Mesangial cell (primary cell): ENCODE data around the gene ATG9B. TPM values are rescaled to one million over a fixed set of nuclear protein-coding genes. Genes with fewer than 3 reads are reported as not detected.

Experiments
- total RNA-seq: library from RNA; depleted of rRNA; stranded (reverse); fragments of >200 nt; gene quantifications from 2 replicates; pipeline ENCODE4 v1.2.3, GENCODE V29; 2015

ATG9B gene, protein sequence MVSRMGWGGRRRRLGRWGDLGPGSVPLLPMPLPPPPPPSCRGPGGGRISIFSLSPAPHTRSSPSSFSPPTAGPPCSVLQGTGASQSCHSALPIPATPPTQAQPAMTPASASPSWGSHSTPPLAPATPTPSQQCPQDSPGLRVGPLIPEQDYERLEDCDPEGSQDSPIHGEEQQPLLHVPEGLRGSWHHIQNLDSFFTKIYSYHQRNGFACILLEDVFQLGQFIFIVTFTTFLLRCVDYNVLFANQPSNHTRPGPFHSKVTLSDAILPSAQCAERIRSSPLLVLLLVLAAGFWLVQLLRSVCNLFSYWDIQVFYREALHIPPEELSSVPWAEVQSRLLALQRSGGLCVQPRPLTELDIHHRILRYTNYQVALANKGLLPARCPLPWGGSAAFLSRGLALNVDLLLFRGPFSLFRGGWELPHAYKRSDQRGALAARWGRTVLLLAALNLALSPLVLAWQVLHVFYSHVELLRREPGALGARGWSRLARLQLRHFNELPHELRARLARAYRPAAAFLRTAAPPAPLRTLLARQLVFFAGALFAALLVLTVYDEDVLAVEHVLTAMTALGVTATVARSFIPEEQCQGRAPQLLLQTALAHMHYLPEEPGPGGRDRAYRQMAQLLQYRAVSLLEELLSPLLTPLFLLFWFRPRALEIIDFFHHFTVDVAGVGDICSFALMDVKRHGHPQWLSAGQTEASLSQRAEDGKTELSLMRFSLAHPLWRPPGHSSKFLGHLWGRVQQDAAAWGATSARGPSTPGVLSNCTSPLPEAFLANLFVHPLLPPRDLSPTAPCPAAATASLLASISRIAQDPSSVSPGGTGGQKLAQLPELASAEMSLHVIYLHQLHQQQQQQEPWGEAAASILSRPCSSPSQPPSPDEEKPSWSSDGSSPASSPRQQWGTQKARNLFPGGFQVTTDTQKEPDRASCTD
- total RNA-seq: under 0.01 and 0.33 TPM in 2 replicates

GRCh38 chr7:151024435-151025056, at the start of gene ATG9B:
Gene ATG9B, minus strand, starts transcription at chr7:151024494. Its CDS starts 71 bp downstream, at chr7:151024423.

DNA sequence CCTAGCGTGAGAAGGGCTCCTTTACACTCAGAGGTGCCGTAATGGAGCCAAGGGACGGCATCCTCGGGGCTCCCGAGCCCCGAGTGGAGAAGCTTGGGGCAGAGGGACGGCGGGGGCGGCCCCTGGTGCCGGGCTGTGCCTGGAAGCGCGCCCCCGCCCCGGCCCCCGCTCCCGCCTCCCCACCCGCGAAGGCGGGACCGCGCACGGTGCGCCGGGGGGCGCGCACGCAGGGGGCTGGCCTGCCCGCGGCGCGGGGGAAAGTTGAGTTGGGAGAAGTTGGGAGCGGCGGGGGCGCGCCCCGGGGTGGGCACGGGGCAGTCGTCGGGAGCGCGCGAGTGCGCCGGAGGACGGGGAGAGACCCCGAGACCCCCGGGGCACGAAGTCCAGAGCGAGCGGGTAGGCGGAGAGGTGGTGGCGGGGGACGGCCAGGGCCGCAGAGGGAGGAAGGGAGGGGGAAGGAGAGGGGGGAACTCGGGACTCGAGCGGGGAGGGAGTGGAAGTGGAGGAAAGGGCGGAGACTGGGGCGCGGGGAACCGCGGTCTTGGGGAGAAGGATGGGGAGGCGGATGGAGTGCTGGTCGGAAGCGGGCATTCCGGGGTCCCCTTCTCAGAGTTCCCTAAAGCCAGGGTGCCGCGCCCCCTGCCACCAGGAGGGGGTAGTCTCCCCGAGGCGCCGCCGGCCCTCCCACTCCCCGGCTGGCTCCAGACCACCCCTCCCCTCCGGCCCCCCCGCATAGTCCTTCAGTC, 35.2 kb upstream of the ATG9B start, which contains the start of gene SLC4A2:
TSS of gene SLC4A2 (plus strand) at position 223 of the 746 bp plus-strand sequence. CDS start 2,399 bp downstream, outside the sequence.

DNA sequence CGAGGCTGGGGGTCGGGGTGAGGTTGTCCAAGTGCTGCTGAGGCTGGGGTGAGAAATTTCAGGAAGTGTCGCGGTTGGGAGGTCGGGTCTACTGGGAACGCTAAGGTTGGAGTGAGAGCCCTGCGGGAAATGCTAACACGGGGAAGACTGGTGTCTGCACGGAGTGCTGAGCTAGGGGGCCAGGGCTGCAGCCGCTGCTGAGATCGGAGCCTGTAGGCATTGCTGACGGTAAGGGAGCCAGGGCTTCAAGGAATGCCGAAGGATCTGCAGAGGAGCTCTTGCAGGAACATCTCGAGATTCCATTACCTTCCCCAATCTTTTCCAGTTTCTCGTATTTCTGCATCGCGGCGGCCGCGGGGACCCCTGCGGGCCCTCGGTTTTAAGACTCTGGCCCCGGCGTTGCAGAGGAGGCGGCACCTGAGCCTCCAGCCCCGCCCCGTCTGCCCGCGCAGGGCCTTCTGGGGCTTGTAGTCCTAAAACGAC, 33.3 kb upstream of the ATG9B start, which contains the start of gene CDK5:
TSS of gene CDK5 (minus strand) at position 392 of the 483 bp plus-strand sequence. CDS start at position 343, 49 bp downstream.

GRCh38 chr7:151047976-151048815, 23.9 kb upstream of the ATG9B start, which contains the start of gene ASIC3:
Gene ASIC3, plus strand, starts transcription at chr7:151048531. Its CDS starts 355 bp downstream, at chr7:151048886.

GRCh38 chr7:151028131-151028947, 4.0 kb upstream of the ATG9B start, which contains the start of gene ABCB8:
Gene ABCB8, plus strand, starts transcription at chr7:151028450. Its CDS starts 66 bp downstream, at chr7:151028516.

DNA sequence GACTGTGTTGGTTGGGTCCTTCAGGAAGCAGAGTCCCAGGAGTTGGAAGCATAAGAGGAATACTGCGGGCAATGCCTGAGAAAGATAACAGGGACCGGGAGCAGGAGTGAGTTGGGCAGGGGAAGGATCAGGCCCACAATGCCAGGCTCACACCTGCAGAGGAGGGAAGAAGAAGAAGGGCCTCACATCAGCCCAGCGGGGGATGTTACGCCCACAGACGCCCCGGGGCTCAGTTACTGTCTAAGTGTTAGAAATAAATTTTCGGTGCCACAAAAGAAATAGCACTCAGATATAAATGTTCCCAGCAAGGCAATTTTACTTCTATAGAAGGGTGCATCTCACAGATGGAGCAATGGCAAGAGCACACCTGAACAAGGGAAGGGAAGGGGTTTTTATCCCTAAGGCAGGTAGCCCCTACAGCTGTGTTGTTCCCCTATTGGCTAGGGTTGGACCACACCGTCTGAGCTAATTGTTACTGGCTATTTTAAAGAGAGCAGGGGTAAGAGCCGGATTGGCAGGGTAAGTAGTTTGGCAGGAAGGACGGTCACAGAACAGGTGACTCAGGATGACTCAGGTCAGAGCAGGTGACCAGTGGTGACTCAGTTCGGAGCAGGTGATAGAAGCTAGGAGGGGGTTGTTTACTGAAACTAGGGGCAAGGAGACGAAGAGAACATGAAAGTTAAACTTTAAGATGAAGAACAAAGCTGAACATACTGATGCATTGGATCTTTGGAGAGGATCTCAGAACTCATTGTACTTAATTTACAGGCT, 33.7 kb downstream of the ATG9B start, which contains the start of gene NOS3:
TSS of gene NOS3 (plus strand) at position 602 of the 771 bp plus-strand sequence. CDS start 2,787 bp downstream, outside the sequence.

GRCh38 chr7:150978126-150978789, 46.0 kb downstream of the ATG9B start, which contains the start of gene KCNH2:
Gene KCNH2, minus strand, starts transcription at chr7:150978321. Its CDS starts 408 bp downstream, at chr7:150977913.

Other genes starting within 250 kb of the ATG9B start
- not detected in 2 replicates for gene TMEM176B, start 224.1 kb downstream of the ATG9B start, total RNA-seq
- gene TMEM176A, start 223.7 kb downstream of the ATG9B start, total RNA-seq: 1.1 TPM in 1 of 2 replicates, not detected in the other
- not detected in 2 replicates for gene AOC1, start 172.0 kb downstream of the ATG9B start, total RNA-seq
- gene KCNH2, start 46.2 kb downstream of the ATG9B start, total RNA-seq: 1.4 and 2.3 TPM in 2 replicates
- 2.0 and 4.3 TPM in 2 replicates for gene NOS3, start 33.5 kb downstream of the ATG9B start, total RNA-seq
- 35.2 and 52.0 TPM in 2 replicates for gene ABCB8, start 4.0 kb upstream of the ATG9B start, total RNA-seq
- 0.38 TPM in 1 of 2 replicates, not detected in the other for gene ASIC3, start 24.0 kb upstream of the ATG9B start, total RNA-seq
- gene CDK5, start 33.4 kb upstream of the ATG9B start, total RNA-seq: 23.0 and 33.3 TPM in 2 replicates
- 177 and 233 TPM in 2 replicates for gene SLC4A2, start 35.1 kb upstream of the ATG9B start, total RNA-seq
- gene FASTK, start 56.3 kb upstream of the ATG9B start, total RNA-seq: 77.7 and 91.1 TPM in 2 replicates
- 78.5 and 88.0 TPM in 2 replicates for gene TMUB1, start 59.0 kb upstream of the ATG9B start, total RNA-seq
- 59.5 and 69.5 TPM in 2 replicates for gene AGAP3, start 62.0 kb upstream of the ATG9B start, total RNA-seq
- not detected in 2 replicates for gene GBX1, start 143.2 kb upstream of the ATG9B start, total RNA-seq
- not detected in 2 replicates for gene ASB10, start 162.8 kb upstream of the ATG9B start, total RNA-seq
- not detected in 2 replicates for gene H2BK1, start 186.0 kb upstream of the ATG9B start, total RNA-seq
- gene ABCF2, start 202.7 kb upstream of the ATG9B start, total RNA-seq: 39.0 and 55.7 TPM in 2 replicates
- 66.8 and 80.9 TPM in 2 replicates for gene CHPF2, start 208.0 kb upstream of the ATG9B start, total RNA-seq
- gene SMARCD3, start 224.2 kb upstream of the ATG9B start, total RNA-seq: 11.1 and 51.8 TPM in 2 replicates